Measurements from ENCODE around the gene UNC79.

Gene UNC79

DNA sequence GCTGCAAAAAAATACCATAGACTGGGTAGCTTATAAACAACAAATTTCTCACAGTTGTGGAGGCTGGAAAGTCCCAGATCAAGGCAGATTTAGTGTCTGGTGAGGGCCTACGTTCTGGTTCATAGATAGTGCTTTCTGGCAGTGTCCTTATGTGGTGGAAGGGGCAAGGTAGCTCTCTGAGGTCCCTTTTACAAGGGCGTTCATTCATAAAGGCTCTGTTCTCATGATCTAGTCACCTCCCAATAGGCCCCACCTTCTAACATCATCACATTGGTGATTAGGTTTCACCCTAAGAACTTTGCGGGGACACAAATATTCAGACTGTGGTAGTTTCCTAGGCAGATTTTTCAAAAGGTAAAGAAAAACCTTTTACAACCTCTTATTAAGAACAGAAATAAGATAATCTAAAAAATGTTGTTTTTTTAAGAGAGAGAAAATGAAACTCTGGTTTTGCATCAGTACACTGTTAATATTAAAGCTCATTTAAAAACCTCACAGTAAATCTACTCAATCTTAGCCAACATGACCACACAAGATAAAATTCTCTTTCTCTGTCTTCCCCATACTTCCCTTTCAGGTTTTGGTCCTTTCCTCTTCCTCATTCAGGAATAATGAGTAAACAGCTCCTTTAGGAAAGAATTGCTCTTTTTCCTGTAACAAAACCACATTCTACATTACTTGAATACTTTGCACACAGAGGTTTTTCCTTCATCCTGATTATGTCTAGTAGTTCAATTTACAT, 117.5 kb downstream of the UNC79 start:
- no peak for DNase-seq (ENCODE audit: low spot score)

DNA sequence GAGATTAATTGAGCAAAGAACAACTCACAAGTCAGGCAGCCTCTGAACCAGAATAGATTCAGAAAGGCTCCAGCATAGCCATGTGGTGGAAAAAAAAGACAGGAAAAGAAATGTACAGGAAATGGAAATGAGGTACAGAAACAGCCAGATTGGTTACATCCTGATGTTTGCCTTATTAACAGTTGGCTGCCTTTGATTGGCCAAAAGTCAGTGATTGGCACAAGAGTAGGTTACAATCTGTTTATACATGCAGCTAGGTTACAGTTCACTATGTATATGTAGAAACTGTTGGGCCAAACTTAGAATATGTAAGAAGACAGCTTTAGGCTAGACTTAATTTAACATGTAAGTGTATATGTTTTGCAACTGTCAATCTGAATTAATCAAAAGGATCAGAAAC, 118.9 kb downstream of the UNC79 start:
- no peak for DNase-seq (ENCODE audit: low spot score)

DNA sequence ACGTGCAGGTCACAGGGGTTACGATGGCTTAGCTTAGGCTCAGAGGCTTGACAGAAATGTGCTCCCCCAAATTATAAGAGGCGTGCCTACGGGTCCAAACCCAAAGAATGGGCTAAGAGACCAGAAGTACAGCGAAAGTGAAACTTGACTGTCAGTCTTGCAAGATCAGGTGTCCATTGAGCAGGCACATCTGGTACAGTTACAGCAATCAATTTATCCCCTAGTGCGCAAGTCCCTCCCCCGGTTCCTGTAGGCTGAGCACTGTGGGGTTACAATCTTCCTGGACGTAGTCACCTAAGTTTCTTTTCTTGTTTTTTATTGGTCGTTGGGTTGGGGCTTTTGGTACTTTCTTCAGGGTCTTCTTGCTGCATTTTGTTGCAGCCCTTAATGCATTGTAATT, 134.2 kb downstream of the UNC79 start:
- no peak for DNase-seq (ENCODE audit: low spot score)

DNA sequence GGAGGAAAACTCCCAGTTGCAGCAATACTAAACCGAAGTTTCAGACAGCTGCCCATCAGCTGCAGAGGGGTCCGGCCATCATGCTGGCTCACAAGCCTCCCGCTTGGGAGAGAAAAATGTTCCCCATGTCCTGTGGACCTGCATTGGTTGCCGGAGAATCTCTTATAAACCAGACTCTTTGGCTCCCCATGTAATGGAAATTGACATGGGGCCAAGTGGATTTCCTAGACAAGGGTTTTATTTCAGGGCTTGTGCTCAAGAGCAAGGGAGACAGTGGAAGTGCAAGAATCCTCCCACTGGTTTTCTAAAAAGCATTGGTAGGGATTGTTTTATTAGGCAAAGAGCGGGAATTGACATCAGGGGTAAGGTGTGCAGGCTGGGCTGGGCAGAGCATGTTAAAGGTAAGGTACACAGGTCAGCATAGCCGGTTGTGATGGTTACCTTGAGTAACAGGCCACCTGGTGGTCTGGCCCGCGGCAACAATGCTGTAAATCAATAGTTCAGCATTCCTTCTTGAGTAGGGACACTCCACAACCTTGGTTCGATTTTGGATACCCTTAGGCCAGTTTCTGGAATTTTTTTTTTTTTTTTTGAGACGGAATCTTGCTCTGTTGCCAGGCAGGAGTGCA, 135.4 kb downstream of the UNC79 start:
- no peak for DNase-seq (ENCODE audit: low spot score)

DNA sequence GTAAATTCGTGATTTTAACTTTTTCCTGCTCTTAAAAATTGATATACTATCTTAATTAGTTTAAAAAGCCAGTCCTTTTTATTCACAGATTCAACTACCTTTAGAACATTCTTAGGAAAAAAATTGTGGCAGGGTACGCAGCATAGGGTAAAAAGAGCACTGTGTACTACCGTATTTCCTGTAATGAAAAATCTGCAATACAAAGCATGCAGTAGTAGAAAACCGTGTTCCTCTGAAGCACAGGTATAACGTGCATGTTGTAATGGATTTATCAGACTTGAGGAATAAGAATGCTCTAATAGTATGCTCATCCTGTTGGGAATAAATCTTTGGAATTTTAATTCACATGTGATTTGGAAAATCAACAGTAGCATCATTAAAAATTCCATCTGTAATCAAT, 140.5 kb downstream of the UNC79 start:
- DNase-seq (ENCODE audit: low spot score), result no peak

DNA sequence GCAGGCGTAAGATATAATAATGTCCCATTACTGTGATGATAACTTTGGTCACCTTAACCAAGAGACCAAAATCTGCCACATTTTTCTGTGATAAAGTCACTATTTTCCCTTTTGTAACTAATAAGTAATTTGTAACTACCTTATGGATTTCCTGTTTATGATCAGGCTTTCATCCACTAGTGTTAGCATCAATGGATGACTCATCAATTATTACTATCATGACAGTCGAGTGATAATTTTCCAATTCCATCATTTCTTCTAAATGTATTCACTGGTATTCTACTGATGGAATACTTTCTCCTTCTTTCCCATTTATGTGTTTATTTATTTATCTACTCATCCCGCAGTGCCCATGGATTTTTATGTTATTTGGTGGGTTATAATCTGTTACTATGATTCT, 148.4 kb downstream of the UNC79 start:
- no peak for DNase-seq (ENCODE audit: low spot score)

DNA sequence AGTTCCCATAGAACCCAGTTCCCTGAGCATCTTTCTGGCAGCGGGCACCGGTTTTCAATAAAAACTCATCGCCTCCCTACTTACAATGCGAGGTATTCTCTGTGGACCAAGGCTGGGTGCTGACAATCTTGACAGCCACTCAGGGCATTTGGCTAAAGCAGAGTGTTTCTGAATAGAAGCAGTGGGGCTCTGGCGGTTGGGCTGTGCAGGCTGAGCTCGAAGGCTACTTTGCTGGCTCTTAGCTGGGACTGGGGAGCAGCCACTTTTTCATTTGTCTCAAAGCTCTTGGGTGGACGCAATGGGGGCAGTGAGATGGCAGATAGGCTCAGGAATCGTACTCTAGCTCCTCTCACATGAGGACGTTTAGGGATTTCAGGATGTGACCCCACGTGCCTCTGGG, 151.8 kb downstream of the UNC79 start:
- DNase-seq (ENCODE audit: low spot score), result no peak

DNA sequence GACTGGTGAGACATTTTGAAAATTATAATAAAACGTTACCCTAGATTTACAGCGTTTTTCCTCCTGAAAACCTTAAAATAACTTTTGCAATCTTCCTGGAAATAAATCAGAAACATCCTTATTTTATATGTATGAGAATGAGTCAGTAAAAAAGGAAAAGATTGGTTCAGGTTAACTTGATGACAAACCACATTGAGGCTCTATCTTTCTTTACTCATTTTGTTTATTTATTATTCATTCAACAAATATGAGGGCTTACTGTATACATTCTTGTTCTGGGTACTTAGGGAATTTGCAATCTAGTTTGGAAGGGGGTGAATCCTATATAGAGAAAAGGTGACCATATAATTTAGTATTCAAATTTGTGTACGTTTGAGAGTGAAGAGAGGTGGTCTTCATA, 156.6 kb downstream of the UNC79 start:
- no peak for DNase-seq (ENCODE audit: low spot score)

DNA sequence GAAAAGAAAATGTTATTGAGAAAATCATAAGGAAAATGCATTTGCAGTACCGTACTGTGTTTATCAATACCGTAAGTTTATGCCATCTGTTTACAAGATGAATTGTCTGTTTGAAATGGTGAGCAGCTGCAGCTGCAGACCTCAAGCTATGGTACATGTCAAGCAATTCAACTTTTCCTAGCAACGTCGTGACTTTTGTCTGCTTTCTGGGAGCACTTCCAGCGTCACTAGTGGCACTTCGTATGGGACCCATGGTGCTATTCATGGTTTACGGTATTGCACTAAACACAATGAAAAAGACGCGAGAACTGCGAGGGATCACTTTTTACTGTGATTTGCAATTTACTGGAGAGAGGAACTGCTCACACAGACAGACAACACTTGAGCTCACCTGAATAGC, 160.8 kb downstream of the UNC79 start:
- peak; percentile 16 for DNase-seq (ENCODE audit: low spot score)

DNA sequence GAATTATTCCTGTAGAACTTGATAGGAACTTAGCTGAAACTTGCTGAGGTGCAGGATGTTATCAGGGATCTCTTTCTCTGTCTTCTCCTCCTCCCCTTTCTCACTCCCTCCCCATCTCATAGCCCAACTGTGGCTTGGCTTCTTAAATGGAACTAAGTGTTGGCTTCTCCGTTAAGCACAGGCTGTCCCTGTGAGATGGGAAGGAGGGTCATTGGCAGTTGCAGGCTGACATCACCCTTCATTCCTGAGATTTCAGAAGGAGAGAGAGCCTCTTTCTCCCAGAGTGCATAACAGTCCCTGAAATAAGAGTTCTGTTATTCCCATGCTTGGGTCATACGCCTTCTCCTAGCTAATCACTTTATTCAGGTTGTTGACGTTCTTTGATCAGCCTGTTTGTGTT, 162.0 kb downstream of the UNC79 start:
- DNase-seq (ENCODE audit: low spot score), result no peak

DNA sequence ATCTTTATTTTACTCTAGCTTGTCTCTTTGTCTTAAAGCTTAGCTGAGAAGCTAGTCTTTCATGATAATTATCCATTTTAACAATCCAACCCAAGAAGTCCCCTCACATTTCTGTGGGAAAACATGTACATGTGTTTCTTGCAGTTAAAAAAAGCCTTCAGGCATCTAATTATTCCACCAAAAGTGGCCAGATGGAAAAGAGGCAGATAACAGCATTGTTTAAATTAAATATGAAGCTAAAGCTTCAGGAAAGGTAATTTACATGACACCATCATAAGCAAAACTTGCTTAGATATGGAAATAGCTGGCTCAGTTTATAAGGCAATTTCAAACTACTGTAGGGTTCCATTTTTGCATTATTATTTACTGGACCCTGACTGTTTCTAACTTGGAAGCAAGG, 175.4 kb downstream of the UNC79 start:
- no peak for DNase-seq (ENCODE audit: low spot score)

DNA sequence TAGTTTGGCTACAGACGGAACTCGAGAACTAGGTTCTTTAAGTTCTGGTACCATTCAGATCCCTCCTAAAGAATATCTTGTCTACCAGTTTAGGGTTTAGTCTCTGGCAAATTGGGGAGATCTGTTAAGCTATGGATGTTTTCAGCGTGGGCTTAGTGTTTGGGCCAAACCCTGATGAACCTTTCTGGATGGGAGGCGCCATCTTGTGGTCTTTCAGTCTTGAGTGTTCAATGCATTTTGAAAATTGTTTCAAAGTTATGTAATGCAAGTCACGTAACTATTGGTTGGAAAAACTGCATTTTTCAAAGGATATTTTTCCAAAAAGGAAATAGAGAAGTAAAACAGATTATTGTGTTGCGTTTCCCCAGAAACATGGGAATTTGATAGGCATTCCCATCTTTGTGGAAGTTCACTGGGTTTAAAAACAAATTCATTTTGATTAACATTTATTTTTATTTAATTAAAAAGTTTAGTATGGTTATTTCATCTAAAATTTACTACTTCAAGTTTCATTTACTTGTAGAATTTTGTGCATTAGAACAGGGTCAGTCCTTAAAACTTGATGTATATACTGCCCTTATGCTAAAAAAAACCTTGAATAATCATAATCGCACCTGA, 188.5 kb downstream of the UNC79 start:
- peak; percentile 75 for DNase-seq (ENCODE audit: low spot score)

DNA sequence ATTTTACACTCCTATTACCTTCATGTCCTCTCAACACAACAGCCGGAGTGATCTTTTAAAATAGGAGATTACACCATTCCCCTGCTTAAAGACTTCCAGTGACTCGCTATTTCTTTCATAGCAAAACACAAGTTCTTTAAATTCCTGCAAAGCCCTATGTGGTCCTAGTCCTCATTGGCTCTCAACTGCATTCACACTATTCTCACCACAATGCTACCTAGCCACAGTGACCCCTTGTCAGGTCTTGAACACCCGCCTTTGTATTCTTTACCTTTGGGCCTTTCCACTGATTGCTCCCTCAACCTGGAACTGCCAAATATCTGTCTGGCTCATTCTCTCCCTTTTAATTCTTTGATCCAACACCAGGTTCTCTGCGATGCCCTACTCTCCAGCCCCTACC, 197.3 kb downstream of the UNC79 start:
- DNase-seq (ENCODE audit: low spot score), result no peak

DNA sequence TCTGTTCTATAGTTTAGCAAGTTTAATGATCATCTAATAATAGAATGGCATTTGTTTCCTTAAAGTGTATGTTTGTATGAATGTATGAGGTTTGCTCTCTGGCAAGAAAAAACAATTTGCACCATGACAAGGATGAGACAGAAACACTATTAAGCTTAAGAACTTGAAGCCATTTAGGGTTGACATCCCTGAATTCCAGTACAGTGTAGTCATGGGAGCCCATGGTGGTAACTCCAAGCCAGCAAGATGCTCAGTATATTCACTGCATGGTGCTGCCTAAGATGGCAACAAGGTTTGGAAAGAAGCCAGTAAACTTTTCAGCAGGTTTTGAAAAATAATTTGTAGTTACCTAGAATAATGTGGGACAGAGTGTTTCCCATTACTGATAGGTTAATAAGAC, 198.9 kb downstream of the UNC79 start:
- DNase-seq (ENCODE audit: low spot score), result no peak

DNA sequence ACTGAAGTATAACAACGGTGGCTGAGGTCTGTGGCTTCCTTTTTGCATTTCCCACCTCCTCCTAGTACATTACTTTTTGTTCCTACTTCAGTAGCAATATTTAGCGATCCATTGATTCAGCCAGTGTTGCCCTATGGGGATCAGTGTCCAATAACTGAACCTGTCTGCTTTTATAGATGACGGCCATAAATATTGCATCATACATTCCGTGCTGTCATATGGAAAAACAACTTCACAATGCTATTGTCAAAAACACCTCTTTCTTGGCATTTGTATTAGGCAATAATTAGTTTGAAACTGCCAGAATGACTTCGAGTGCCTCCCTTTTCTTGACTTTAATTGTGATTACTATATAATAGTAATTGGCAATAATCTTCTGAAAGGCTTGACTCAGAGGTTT, 208.1 kb downstream of the UNC79 start:
- DNase-seq (ENCODE audit: low spot score), result no peak

DNA sequence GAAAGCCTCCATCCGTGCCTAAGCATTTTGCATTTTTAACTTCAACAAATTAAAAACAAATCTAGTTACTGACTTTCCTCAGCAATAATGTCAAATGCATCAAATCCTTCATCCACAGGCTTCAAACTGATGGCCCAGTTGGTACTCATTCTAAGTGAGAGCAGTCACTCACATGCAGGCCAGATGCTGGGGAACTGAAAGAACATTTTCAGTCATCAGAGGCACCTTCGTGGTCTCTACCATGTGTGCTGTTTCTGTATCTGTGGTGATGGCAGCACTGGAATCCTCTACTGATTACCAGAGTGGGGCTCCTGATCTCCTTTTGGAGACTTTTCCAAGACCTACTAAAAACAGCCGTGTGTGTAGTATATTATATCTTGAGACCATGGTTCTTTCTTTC, 212.4 kb downstream of the UNC79 start:
- DNase-seq (ENCODE audit: low spot score), result no peak

DNA sequence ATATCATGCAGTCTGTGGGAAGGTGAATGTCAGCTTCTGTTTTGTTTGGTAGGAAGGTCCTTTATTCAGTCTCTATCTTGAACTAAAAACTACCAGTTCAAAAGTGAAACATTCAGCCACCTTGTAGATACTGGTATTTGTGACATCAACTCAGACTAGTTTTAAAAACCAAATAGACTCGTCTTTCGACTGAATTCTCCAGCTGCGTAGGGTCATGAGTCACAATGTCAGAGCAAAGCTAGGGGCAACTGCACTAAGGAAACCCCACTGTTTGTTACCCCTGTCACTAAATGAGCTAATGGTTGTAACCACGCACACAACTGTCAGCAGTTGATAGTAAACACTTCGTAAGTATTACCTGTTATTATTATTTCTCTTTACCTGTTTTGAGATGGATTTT, 212.9 kb downstream of the UNC79 start:
- no peak for DNase-seq (ENCODE audit: low spot score)

DNA sequence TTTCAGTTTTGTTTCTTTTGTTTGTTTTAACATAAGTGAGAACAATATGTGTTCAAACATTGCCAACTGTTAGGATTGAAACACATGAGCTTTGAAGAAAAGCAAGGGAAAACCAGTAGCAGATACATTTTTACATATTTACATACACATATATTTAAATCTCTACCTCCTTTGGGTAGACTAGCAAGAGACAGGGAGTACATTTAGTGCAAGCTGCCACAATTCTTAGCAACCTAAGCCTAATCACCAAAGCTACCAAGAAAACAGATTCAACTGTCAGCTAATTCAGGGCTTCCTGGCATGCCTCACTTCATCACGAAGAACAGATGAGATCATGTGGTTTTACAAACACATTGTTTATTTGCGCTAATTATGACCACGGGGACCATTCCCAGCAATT, 214.5 kb downstream of the UNC79 start:
- DNase-seq (ENCODE audit: low spot score), result peak; percentile 44

DNA sequence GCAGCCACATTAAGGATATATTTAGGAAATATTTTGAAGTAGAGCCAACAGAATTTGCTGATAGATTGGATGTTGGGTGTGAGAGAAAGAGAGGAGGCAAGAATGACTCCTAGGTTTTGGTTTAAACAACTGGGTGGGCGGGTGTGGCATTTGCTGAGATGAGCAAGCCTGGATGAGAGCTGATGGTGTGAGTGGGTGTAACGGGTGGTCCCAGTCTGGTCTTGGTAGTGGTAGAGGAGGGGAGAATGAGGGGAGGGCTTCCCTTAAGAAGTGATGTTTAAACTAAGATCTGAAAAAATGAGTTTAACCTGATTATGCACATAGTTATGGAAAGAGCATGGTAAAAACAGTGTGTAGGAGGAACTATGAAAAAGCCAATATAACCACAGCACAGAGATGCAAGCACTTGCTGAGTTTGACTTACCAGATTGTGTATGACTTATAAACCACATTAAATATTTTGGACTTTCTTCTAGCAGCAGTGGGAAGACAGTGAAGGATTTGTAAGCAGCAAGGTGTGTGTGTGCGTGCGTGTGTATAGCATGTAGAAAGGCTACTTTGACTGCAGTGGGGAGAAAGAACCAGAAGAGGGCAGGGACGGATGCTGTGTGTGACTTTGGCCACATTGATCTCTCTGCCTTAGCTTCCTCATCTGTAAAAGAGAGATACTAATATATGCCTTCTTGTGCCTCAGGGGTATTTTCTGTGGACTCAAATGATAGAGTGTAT, 217.9 kb downstream of the UNC79 start:
- DNase-seq (ENCODE audit: low spot score), result peak; percentile 12

DNA sequence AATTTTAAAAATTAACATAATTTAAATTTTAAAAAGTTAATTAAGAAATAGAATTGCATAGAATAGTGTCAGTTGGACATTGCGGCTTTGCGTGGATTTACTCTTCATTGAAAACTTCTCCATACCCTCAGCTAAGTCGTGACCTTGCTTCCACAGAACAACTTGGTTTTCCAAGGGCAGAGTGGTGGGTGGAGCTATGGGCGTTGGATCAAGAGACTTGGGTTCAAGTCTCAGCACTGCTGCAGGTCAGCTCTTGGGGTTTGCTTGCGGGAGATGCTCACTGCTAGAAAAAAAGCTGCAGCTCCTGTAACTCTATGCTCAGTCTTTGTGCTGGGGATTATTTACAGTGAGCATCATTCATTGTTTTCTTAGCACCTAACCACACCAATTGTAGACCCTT, 223.9 kb downstream of the UNC79 start:
- DNase-seq (ENCODE audit: low spot score), result no peak

DNA sequence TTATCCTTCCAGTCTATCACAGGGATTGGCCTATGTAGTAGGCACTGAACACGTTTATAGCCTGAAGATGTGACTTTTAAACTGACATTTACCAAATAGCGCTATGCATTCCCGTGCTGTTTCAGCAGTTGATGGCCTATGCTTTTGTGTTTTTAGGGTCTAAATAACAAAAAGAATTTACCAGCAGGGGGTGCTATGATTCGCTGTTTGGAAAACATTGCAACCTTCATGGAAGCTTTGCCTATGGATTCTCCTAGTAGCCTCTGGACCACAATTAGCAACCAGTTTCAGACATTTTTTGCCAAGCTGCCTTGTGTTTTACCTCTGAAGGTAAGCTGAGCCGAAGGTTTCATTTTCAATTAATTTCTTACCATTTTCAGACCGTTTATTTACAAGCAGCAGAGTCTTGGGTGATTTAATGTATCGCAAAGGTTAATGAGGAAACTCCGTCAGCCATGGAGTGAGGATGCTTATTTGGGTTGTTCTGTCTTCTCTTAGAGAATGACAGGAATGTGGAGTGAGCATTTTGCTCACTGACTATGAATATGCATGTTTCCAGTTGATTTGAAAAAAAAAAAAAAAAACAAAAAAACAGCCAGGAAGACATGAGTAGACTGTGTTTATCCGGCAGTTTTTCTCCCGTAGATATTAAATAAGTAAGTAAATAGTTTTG, 224.5 kb downstream of the UNC79 start:
- peak; percentile 73 for DNase-seq (ENCODE audit: low spot score)

DNA sequence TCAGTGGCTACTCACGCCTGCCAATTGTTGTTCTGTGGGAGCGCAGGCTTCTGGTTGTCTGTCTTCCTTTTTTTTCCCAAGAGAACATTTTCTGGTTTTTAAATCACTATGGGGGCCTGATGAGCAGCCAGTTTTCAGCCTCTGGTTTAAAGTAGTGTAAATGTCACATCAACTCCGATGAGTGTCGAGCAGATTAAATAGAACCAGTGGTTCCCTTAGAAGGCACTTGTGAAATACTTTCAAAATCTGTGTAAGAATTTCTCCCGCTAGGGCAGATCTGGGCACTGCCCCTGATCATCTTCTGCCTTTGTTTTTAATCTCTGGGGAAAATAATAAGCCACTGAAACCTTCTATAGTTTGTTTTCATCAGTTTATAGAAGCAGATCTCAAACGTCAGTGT, 227.1 kb downstream of the UNC79 start:
- DNase-seq (ENCODE audit: low spot score), result no peak
